ENCODE measurements around the gene FAM163B. TPM values are rescaled to one million over a fixed set of nuclear protein-coding genes. Genes with fewer than 3 reads are reported as not detected.

Gene FAM163B
- total and polyA plus RNA-seq, 2 donors (not counting 3 experiments of a cell fraction or from before 2014, with no cell fraction given), result not detected

DNA sequence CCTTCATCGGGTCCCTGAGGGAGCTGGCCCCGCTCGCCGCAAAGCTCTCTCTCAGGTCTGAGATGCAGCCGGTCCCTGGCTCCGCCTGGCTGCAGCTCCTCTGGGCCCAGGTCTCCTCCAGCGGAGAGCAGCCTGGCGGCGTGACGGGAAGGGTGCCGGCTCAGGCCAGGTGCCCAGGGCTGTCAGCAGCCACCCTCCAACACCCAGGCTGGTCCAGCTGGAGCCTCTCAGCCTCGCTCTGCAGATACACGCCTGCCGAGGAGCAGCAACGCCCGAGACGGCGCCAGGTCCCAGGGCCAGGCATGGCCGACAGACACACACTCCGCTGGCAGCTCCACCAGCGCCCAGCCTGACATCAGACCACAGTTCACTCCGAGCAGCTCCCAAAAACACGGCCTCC, 25.6 kb downstream of the FAM163B start:
- intact Hi-C loops (cut with micrococcal nuclease), result no loop called here
- no peak overlapping the region for H2AFZ ChIP-seq (ENCODE audit: low read depth, low read length)
- ChIA-PET POLR2A (no interaction called here), CTCF (interaction anchor here (0.8 kb wide), 1 partner anchor 199 kb away, joined by 3 read pairs; no protein-coding TSS in a partner anchor)
- FAIRE-seq (no peak), DNase-seq (ENCODE audit: low read depth, low spot score) (no peak)
- H3K9me1 ChIP-seq (replicated peaks; ENCODE audit: control insufficient read depth, extremely low read depth, insufficient read depth, low read length), result no peaks in the 10 kb centered on the region
- H4K20me1 ChIP-seq (replicated peaks; ENCODE audit: control insufficient read depth, extremely low read depth, insufficient read depth, low read length), result no peaks in the 10 kb centered on the region
- H3K79me2 ChIP-seq (ENCODE audit: control insufficient read depth, insufficient read depth, low read length), result no peaks in the 10 kb centered on the region
- H3K27me3 ChIP-seq (ENCODE audit: control insufficient read depth in 2 of 2, insufficient read depth in 2 of 2, low read length in 2 of 2), result peaks cover 2 to 4% of the 10 kb centered on the region in 2 experiments
- no peak overlapping the region for H3K27ac ChIP-seq (ENCODE audit: insufficient read depth, low read depth, low read length)
- no peak overlapping the region for H3K9ac ChIP-seq (replicated peaks; ENCODE audit: extremely low read depth, insufficient read depth, low read length)
- H3K4me2 ChIP-seq (ENCODE audit: insufficient read depth, low read length), result no peak overlapping the region
- H3K4me3 ChIP-seq (replicated peaks in 1 of 3; ENCODE audit: insufficient read depth in 1 of 3, low read depth in 1 of 3, low read length in 3 of 3), result no peak overlapping the region
- dilution Hi-C loops (cut with MboI; ENCODE audit: extremely low pct_ligation_motif_present, low sequenced_read_pairs), result no loop called here
- no peak for TF ChIP-seq MYC (IDR thresholded peaks at IDR 0.05; ENCODE audit: low read depth, low read length)
- no peaks in the 10 kb centered on the region for H3K4me1 ChIP-seq (ENCODE audit: control insufficient read depth, extremely low read depth, insufficient read depth, low read length)
- no peaks in the 10 kb centered on the region for H3K9me3 ChIP-seq (replicated peaks; ENCODE audit: control insufficient read depth, insufficient read depth, low read length)
- no peaks in the 10 kb centered on the region for H3K36me3 ChIP-seq (ENCODE audit: control insufficient read depth in 2 of 2, extremely low read depth in 1 of 2, insufficient read depth in 2 of 2, low read length in 2 of 2)
- no TSS peak for BruUV-seq (replicated peaks)

DNA sequence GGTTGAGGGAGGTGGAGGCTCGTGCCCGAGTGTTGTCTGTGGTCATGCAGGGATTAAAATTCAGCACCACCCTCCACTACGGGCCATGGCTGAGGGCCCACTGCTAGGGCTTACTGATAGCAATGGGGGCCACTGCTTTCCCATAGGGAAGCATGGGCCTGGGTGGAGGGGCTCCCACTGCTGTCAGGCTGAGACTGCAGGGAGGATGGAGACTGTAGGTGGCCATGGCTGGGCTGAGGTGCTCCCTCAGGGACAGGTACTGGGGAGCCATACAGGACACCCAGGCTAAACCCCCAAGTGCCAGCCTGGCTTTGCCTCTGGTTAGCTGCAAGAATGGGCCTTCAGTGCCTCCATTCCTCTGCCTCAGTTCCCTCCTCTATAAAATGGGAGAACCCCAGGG, 26.1 kb downstream of the FAM163B start:
- Histone ChIP-seq H4K20me1 (replicated peaks; ENCODE audit: control insufficient read depth, extremely low read depth, insufficient read depth, low read length) (no peaks in the 10 kb centered on the region), H3K4me2 (ENCODE audit: insufficient read depth, low read length) (no peak overlapping the region), H2AFZ (ENCODE audit: low read depth, low read length) (no peak overlapping the region), H3K9me3 (replicated peaks; ENCODE audit: control insufficient read depth, insufficient read depth, low read length) (no peaks in the 10 kb centered on the region), H3K4me1 (ENCODE audit: control insufficient read depth, extremely low read depth, insufficient read depth, low read length) (no peaks in the 10 kb centered on the region), H3K36me3 (ENCODE audit: control insufficient read depth in 2 of 2, extremely low read depth in 1 of 2, insufficient read depth in 2 of 2, low read length in 2 of 2) (no peaks in the 10 kb centered on the region), H3K27me3 (ENCODE audit: control insufficient read depth in 2 of 2, insufficient read depth in 2 of 2, low read length in 2 of 2) (peaks cover 2 to 4% of the 10 kb centered on the region in 2 experiments), H3K4me3 (replicated peaks in 1 of 3; ENCODE audit: insufficient read depth in 1 of 3, low read depth in 1 of 3, low read length in 3 of 3) (no peak overlapping the region), H3K9ac (replicated peaks; ENCODE audit: extremely low read depth, insufficient read depth, low read length) (no peak overlapping the region), H3K27ac (ENCODE audit: insufficient read depth, low read depth, low read length) (no peak overlapping the region), H3K9me1 (replicated peaks; ENCODE audit: control insufficient read depth, extremely low read depth, insufficient read depth, low read length) (no peaks in the 10 kb centered on the region), H3K79me2 (ENCODE audit: control insufficient read depth, insufficient read depth, low read length) (no peaks in the 10 kb centered on the region)
- FAIRE-seq, result no peak
- DNase-seq (ENCODE audit: low read depth, low spot score), result no peak
- BruUV-seq (replicated peaks), result no TSS peak
- POLR2A ChIA-PET, result no interaction called here
- dilution Hi-C loops (cut with MboI; ENCODE audit: extremely low pct_ligation_motif_present, low sequenced_read_pairs) (no loop called here), intact Hi-C loops (cut with micrococcal nuclease) (no loop called here)
- TF ChIP-seq GATA2 (IDR thresholded peaks at IDR 0.05; ENCODE audit: insufficient read depth, insufficient read length, low read depth, low read length) (no peak), FOS (IDR thresholded peaks at IDR 0.05; ENCODE audit: borderline replicate concordance, insufficient read depth, low read length) (no peak), EZH2 (IDR thresholded peaks at IDR 0.05; ENCODE audit: borderline replicate concordance, low read depth, low read length, severe bottlenecking) (no peak), POLR2AphosphoS5 (IDR thresholded peaks at IDR 0.05; ENCODE audit: insufficient read depth, low read depth, low read length) (no peak), MYC (IDR thresholded peaks at IDR 0.05; ENCODE audit: low read depth, low read length) (no peak), POLR2A (IDR thresholded peaks at IDR 0.05; ENCODE audit: low read depth, low read length) (no peak)
- CTCF ChIA-PET, result interaction anchor here (0.8 kb wide), 1 partner anchor 199 kb away, joined by 3 read pairs; no protein-coding TSS in a partner anchor

All from endothelial cell of umbilical vein (primary cell).